C4-2B (cell line): Measurements from ENCODE around the gene DNAJC15.

ENCODE experiments used
- H3K27ac ChIP-seq: fragments of 450-650 bp; 2 replicates; pipeline ENCODE4 v1.5.1; 2017
- ZFX ChIP-seq: fragments of 450-650 bp; IDR thresholded peaks from 2 replicates; pipeline ENCODE4 v1.6.1; 2017
- TF ChIP-seq, protein P1 (sequence below): fragments of 450-650 bp; conservative IDR thresholded peaks from 2 replicates; pipeline ENCODE4 v1.5.1; 2017; ENCODE audit warnings: mild to moderate bottlenecking

The DNAJC15 gene

GRCh38 chr13:43023289-43023963 lies at the start of gene DNAJC15:
Gene DNAJC15 (plus strand): TSS chr13:43023586. CDS start chr13:43023627, 41 bp downstream.
- TF ChIP-seq, protein P1, sequence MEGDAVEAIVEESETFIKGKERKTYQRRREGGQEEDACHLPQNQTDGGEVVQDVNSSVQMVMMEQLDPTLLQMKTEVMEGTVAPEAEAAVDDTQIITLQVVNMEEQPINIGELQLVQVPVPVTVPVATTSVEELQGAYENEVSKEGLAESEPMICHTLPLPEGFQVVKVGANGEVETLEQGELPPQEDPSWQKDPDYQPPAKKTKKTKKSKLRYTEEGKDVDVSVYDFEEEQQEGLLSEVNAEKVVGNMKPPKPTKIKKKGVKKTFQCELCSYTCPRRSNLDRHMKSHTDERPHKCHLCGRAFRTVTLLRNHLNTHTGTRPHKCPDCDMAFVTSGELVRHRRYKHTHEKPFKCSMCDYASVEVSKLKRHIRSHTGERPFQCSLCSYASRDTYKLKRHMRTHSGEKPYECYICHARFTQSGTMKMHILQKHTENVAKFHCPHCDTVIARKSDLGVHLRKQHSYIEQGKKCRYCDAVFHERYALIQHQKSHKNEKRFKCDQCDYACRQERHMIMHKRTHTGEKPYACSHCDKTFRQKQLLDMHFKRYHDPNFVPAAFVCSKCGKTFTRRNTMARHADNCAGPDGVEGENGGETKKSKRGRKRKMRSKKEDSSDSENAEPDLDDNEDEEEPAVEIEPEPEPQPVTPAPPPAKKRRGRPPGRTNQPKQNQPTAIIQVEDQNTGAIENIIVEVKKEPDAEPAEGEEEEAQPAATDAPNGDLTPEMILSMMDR: no peak
- TF ChIP-seq ZFX: no peak
- H3K27ac ChIP-seq: no peak within 1 kb of the TSS

DNA sequence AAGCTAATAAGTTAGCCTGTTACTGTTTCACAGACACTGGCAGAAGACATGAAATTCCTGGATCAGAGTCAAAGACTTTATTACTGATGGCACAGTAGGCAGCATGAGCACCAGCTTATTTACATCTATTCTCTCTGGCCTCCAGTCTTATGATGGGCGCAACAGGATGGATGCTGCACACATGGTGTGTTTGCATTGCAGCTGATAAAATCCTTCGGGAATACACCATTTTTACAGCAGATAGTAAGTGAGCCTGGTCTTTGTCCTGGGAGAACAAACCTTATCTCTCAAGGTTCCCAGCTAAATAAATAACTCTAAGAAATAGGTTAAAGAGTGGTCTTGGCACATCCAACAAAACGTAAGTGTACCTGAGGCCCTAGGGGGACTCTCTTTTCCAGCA lies 47.3 kb upstream of the DNAJC15 start:
- TF ChIP-seq, protein P1: no peak
- TF ChIP-seq ZFX: no peak
- H3K27ac ChIP-seq: no peak overlapping the region

GRCh38 chr13:42977219-42977659 lies 46.1 kb upstream of the DNAJC15 start:
- TF ChIP-seq ZFX: no peak
- TF ChIP-seq, protein P1: no peak
- H3K27ac ChIP-seq: no peak overlapping the region

GRCh38 chr13:42981317-42981716 lies 42.1 kb upstream of the DNAJC15 start:
- TF ChIP-seq, protein P1: no peak
- TF ChIP-seq ZFX: no peak
- H3K27ac ChIP-seq: no peak overlapping the region

DNA sequence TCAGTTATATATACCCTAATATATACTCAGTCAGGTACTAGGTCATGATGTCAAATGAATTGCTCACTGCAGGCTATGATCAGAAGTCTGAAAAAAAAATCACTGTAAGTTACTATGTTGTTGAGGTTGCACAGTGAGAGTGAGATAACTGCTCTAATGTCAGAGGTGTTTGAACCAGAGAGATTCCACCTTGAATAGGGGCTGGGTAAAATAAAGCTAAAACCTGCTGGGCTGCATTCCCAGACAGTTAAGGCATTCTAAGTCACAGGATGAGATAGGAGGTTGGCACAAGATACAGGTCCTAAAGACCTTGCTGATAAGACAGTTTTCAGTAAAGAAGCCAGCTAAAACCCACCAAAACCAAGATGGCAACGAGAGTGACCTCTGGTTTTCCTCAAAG lies 41.5 kb upstream of the DNAJC15 start:
- TF ChIP-seq ZFX: no peak
- TF ChIP-seq, protein P1: no peak
- no peak overlapping the region for H3K27ac ChIP-seq

DNA sequence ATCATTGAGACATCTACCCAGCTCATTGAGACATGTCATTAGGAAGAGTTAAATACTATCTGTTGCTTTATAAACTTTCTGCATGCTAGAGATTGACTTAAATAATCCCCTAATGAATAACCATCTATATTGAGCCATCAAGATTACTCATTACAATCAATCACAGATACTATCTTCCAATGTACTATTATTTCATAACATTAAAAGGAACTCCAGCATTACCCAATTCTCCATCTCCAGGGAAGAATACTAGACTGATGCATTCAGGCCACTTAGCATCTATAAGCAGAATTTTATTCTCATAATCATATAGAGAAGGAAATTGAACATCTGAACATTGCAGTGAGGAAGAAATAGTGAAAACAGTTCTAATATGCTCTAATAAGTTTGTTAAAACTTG lies 39.4 kb upstream of the DNAJC15 start:
- no peak for TF ChIP-seq ZFX
- TF ChIP-seq, protein P1: no peak
- H3K27ac ChIP-seq: no peak overlapping the region

GRCh38 chr13:42984691-42985090 lies 38.7 kb upstream of the DNAJC15 start:
- TF ChIP-seq ZFX: no peak
- TF ChIP-seq, protein P1: no peak
- H3K27ac ChIP-seq: no peak overlapping the region
